Erythroblast (primary cell): ENCODE measurements around the gene HOXB13.

ENCODE experiments used
- GATA1 ChIP-seq: IDR thresholded peaks from 2 replicates; pipeline ENCODE4 v1.6.1; 2011; ENCODE audit warnings: low read depth, mild to moderate bottlenecking, control low read depth, low read length, moderate library complexity
- POLR2A ChIP-seq: IDR thresholded peaks from 2 replicates; pipeline ENCODE4 v1.6.1; 2011; ENCODE audit warnings: mild to moderate bottlenecking, low read length

GRCh38 chr17:48721009-48721402 is 7.5 kb downstream of the HOXB13 start:
- TF ChIP-seq POLR2A: no peak
- TF ChIP-seq GATA1: no peak
